Forelimb muscle (tissue), 1 donor: ENCODE measurements around the gene LOXHD1. TPM values are rescaled to one million over a fixed set of nuclear protein-coding genes. Genes with fewer than 3 reads are reported as not detected.

ENCODE experiments used
- DNase-seq: peaks from one replicate; pipeline ENCODE4 v3.0.0-alpha.2; 2013; ENCODE audit warnings: low read depth
- polyA plus RNA-seq: library from polyadenylated mRNA; unstranded; fragments of 120-200 nt; gene quantifications from one replicate; pipeline ENCODE4 v1.2.1, GENCODE V29; 2013; ENCODE audit not compliant: insufficient read length

The LOXHD1 gene
- polyA plus RNA-seq, 1 donor, result 3.2 TPM

DNA sequence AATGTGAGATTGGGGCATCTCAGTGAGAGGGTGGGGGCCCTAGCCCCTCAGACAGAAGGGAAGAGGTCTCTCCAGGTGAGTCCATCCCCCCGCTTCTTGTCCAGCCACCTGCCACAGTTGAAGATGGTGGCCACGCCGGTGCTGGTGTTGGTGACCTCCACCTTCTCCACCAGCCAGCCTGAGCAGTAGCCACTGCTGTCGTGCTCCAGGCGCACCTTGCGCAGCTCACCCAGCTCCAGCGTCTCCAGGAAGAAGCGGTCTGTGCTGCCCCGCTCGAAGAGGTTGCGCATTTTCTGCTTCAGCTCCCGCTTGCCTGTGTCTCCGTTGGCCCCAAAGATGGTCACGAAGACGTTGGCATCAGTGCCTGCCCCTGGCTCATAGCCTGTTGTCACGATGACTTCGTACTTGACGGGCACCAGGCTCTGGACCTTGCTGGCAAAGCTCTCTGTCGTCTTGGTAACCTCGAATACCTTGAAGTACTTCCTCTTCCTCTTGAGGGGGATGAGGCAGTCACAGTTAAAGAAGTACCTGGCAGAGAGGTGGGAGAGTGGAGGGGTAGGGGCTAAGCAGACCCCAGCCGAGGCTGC lies 179.5 kb downstream of the LOXHD1 start:
- no peak for DNase-seq

DNA sequence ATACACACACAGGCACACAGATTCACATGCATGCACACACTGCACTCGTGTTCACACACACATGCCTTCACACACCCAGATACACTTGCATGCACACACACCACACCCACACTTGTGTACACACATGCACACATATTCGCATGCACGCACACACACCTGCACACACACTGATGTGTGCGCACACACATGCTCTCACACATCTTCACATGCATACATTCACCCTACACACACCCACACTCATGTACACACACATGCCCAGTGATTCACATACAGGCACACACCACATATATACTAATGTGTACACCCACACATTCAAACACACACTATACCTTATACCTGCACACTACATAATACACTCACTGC lies 181.6 kb downstream of the LOXHD1 start:
- no peak for DNase-seq

DNA sequence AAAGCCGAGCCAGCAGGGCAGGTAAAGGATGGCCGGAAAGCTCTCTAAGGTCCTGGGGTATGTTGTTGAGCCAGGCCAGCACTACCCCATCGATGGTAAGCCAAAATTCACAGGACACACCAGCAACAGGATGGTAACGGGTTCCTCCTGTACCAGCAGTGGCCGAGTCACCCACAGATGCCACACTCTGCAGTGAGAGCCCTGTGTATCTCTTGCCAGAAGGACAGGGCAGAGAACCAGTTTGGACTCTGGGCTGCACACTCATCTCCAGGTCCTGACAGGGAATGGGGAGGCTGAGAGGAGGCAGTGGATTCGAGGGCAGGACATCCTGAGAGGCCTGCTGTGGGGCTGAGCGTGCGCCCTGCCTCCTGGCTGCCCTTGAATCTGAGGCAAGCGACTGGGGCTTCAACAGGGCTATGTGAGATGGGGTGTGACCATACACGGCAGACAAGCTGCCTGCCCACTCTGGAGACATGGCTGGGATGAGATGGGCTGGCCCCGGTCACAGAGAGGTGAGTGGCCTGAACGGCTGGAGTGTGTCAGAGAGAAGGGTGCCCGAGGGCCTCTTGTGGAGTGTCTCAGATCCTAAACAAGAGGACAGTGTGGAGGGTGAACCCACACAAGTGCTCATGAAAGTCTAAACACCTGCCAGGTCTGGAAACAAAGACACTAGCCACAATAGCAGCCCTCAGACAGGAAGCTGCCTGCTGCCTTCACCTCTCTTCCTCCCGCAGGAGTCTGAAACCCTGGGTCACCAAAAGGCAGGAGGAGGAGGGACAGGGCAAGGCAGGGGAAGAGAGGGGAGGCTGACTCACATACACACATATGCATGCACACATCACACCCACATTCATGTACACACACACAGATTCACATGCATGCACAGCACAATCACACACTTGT lies 182.3 kb downstream of the LOXHD1 start:
- DNase-seq, result no peak

DNA sequence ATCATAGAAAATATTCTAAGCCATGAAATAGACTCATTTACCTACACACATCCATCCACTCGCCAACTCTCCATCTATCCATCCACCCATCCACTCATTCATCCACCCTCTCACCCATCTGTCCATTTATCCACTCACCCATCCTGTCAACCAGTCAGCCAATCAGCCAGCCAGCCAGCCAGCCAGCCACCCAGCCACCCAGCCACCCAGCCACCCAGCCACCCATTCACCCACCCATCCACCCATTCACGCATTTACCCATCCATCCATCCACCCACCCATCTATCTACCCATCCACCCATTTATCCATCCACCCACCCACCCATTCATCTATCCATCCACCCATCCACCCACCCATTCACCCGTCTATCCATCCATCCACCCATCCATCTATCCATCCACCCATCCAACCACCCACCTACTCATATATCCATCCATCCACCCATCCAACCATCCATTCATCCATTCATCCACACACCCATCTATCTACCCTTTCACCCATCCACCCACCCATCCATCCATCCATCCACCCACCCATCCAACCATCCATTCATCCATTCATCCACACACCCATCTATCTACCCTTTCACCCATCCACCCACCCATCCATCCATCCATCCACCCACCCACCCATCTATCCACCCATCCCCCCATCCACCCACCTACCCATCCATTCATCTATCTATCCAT lies 185.1 kb downstream of the LOXHD1 start:
- no peak for DNase-seq

- no peak for DNase-seq
Observed at GRCh38 chr18:46470714-46471113, 186.3 kb downstream of the LOXHD1 start.

DNA sequence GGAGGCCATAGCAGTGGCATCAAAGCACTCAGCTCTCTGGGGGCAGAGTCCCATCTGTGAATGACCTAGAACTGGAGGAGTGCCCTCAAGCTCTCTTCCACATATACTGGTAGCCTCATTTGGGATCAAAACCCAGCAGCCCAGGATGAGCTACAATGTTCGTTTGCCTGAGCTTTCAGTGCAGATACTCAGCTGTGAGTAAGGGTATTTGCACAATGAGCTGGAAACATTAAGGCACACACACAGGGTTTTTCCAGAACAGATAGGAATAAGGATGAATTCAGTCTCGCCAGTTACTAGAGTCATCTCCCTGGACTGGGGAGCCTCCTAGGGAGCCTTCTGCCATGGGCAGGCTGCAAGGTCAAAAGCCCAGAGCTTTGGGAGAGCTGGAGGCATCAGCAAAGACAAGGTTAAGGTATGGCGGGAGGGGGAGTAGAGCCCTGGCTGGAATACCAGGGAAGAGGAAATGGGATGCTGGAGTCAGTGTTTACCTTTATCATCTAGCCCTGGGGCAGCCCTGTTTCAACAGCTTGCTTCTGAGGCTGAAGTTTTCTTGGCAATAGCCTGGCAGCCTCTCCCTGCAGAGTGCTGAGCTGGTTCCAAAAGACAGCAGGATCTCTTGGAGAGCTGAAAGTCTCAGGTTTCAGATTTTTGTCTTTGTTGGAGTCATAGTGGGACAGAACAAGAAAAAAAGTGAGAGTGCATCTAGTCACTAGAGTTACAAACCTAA lies 187.7 kb downstream of the LOXHD1 start:
- no peak for DNase-seq

DNA sequence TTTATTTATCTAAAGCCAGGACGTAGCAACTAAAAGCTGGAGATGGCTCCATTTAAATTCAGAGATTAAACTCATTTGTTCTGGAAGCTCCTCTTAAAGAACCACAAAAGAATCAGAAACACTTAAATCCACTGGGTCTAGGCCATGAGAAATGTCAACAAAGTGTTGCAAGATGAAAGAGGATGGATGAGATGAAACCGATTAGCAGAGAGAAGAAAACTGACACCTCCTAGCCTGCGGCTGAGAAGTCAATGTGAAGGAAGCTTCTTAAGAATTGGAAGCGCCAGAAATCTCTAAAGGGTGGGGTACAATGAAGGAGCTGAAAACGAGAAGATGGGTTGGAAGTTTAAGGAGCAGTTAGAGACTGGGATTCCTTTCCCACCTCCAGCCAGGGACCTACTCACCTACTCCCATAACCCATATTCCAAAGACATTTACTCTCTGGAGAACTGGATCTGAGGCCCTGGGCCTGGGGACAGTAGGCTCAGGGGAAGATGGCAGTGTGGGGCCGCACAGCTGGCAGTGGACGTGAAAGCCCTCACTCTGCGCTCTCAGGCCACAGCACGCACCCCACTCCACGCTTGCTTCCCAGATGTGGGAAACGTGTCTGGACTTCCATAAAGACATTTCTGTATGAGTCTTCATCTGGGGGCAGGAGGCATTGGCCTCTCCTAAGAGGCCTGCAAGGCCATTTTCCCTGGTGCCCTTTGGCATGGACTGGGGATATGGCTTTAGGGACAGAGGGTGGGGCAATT lies 188.4 kb downstream of the LOXHD1 start:
- DNase-seq, result no peak

- no peak for DNase-seq
Observed at GRCh38 chr18:46466234-46467160, 190.5 kb downstream of the LOXHD1 start.

GRCh38 chr18:46464926-46465655 lies 191.9 kb downstream of the LOXHD1 start:
- DNase-seq, result no peak

GRCh38 chr18:46462523-46462922 lies 194.5 kb downstream of the LOXHD1 start:
- DNase-seq, result no peak

DNA sequence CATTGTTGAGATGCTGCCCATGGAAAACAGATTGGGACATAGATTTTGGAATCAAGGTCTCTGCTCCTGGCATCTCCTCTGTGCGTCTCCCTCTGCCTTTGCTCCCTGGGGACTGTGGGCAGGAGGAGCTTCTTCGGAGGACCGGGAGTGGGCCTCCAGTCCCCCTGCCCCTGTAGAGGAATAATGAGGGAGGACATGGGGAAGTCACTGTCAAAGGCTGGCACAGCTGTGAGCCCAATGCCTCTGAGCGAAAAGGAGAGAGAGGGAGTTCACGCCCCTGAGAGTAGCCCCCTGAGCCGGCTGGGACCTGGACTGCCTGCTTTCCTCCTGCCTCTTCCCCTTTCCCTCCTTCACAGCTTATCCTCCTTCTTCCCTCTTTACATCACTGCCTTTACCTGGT lies 195.0 kb downstream of the LOXHD1 start:
- DNase-seq, result no peak

DNA sequence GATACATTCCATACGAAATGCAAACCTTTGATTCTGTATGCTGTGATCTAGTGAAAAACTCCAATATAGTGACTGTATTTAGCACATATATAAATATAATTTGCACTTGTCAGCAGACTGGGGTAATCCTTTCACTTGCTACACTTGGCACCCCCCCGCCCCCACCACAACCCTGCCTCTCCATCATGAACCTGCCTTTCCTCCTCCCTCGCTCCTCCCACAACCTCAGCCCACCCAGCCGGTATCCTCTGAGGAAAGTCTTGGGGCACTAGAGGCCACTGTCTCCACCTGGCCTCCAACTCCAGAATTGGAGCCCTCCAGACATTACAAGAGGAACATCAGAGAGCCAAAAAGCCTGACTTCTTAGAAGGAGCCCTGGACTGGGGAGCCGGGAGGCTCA lies 196.3 kb downstream of the LOXHD1 start:
- DNase-seq, result no peak

- no peak for DNase-seq
Observed at GRCh38 chr18:46459789-46460455, 197.1 kb downstream of the LOXHD1 start.

- no peak for DNase-seq
Observed at GRCh38 chr18:46458472-46458871, 198.5 kb downstream of the LOXHD1 start.

DNA sequence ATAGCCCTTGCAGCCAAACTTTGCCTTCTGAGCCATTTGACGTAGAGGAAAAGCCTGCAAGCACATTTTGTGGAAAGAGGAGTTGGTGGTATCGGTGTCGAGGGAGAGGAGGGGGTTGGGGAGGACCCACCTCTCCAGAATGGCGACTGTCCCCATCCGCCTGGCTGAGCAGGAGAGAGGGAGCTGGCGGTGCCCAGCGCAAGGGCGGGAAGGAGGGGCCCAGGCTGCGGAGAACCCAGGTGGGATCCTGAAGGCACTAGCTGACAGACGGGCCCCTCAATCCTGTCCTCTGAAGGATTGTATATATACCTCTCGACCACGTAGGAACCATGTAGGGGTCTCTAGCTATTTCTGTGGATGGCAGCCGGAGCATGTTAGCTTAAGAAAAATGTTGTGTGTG lies 200.3 kb downstream of the LOXHD1 start:
- no peak for DNase-seq

GRCh38 chr18:46452820-46453219 lies 204.2 kb downstream of the LOXHD1 start:
- no peak for DNase-seq

DNA sequence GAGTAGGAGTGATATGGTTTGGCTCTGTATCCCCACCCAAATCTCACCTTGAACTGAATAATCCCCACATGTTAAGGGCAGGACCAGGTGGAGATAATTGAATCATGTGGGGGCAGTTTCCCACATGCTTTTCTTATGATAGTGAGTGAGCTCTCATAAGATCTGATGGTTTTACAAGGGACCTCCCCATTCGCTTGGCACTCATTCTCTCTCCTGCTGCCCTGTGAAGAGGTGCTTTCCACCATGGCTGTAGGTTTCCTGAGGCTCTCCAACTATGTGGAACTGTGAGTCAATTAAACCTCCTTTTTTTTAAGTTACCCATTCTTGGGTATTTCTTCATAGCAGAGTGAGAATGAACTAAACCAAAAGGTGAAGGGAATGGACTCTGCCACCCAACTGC lies 207.5 kb downstream of the LOXHD1 start:
- DNase-seq, result no peak

DNA sequence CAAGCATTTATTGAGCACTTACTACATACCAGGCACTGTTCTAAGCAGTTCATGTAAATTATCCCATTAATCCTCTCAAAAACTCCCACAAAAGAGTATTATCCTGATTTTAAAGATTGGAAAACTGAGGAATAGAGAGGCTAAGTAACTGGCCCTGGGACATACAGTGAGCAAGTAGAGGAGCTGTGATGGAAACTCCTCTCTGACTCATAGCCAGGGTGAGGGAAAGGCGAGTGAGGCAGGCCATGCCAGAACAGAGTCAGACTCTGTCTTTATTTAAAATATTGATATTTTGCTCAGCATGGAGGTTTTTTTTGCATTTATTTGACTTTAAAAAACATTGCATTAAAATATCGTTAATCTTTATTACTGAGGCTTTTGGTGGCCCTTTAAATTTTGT lies 208.0 kb downstream of the LOXHD1 start:
- DNase-seq, result no peak

GRCh38 chr18:46448347-46448746 lies 208.7 kb downstream of the LOXHD1 start:
- no peak for DNase-seq
